A549 (cell line): ENCODE results near the gene LRIG2. TPM values are rescaled to one million over a fixed set of nuclear protein-coding genes. Genes with fewer than 3 reads are reported as not detected.
"Not testable (repeated sequence)": the region's sequence is repeated elsewhere in the genome, so short reads cannot be mapped to it uniquely, and the experiment has no call there.

Source experiments
- ATAC-seq, 2 experiments: fragments of 200-7000 bp in 1 of 2; fragments of >200 bp in 1 of 2; cut with Nextera tagmentation in 1 of 2; cut with Tn5 transposase in 1 of 2; 3 replicates each; pipeline versions ENCODE4 v1.8.0 to v1.9.1; 2018 to 2020; ENCODE audit warnings: mild to moderate bottlenecking in 1 of 2, moderate library complexity in 1 of 2
- CTCF ChIA-PET: fragments of 300-600 bp; sonication (Branson Sonifier 250); formaldehyde crosslinking; extraction: SDS; loops from one replicate; lab custom pipeline; 2021; ENCODE audit warnings: antibody characterized with exemption, inconsistent platforms; lab: Yijun Ruan, JAX
- POLR2A ChIA-PET: fragments of 350-600 bp; formaldehyde crosslinking; extraction: SDS; loops from one replicate; lab custom pipeline; 2021; ENCODE audit warnings: antibody characterized with exemption, inconsistent platforms; lab: Yijun Ruan, JAX
- DNase-seq, 2 experiments: peaks; one replicate each; pipeline versions ENCODE4 v3.0.0 to v3.0.0-alpha.2; 2011 to 2016; ENCODE audit warnings: low read depth in 1 of 2, low spot score in 1 of 2
- FAIRE-seq: peaks from 2 replicates; lab custom pipeline; 2011; peaks lifted over from hg19 to GRCh38; lab: Jason Lieb, UNC
- H3K27ac ChIP-seq, 2 experiments: fragments of >200 bp; sonication (Bioruptor Twin); formaldehyde crosslinking; 3 replicates each; pipeline ENCODE4 v1.5.1; 2016 to 2017
- H3K4me1 ChIP-seq: fragments of >200 bp; sonication (Bioruptor Twin); formaldehyde crosslinking; 3 replicates; pipeline ENCODE4 v1.6.1; 2016
- H3K4me2 ChIP-seq: fragments of >200 bp; sonication (Bioruptor Twin); formaldehyde crosslinking; 3 replicates; pipeline ENCODE4 v1.6.1; 2016
- H3K4me3 ChIP-seq: fragments of >200 bp; sonication (Bioruptor Twin); formaldehyde crosslinking; 3 replicates; pipeline ENCODE4 v1.5.1; 2016
- H3K9me3 ChIP-seq: fragments of >200 bp; sonication (Bioruptor Twin); formaldehyde crosslinking; 3 replicates; pipeline ENCODE4 v1.6.1; 2016
- CEBPB ChIP-seq, 2 experiments: fragments of >200 bp in 1 of 2; sonication (Bioruptor Twin) in 1 of 2; formaldehyde crosslinking in 1 of 2; IDR thresholded peaks; 2 replicates each; pipeline ENCODE4 v1.6.1; 2012 to 2016
- CTCF ChIP-seq: fragments of >200 bp; sonication (Bioruptor Twin); formaldehyde crosslinking; IDR thresholded peaks from 3 replicates; pipeline ENCODE4 v1.5.1; 2016
- EHF ChIP-seq: fragments of 250-450 bp; sonication (Bioruptor Pico); IDR thresholded peaks from 2 replicates; pipeline ENCODE4 v1.5.0; 2020; ENCODE audit warnings: mild to moderate bottlenecking
- EHMT2 ChIP-seq: fragments of 200-600 bp; sonication (generic); IDR thresholded peaks from 2 replicates; pipeline ENCODE4 v1.6.1; 2016; ENCODE audit warnings: antibody characterized with exemption, low read depth, mild to moderate bottlenecking, moderate library complexity
- HOXA7 ChIP-seq: fragments of 250-450 bp; sonication (Bioruptor Pico); IDR thresholded peaks from 2 replicates; pipeline ENCODE4 v1.5.0; 2020; ENCODE audit warnings: mild to moderate bottlenecking, moderate library complexity
- HOXB13 ChIP-seq: fragments of 250-450 bp; sonication (Bioruptor Pico); IDR thresholded peaks from 2 replicates; pipeline ENCODE4 v1.5.0; 2020; ENCODE audit warnings: low read depth, mild to moderate bottlenecking, moderate library complexity
- HOXB5 ChIP-seq: fragments of 250-450 bp; sonication (Bioruptor Pico); IDR thresholded peaks from 2 replicates; pipeline ENCODE4 v1.5.0; 2020; ENCODE audit warnings: mild to moderate bottlenecking, moderate library complexity
- KDM5A ChIP-seq: fragments of 200-600 bp; sonication (generic); IDR thresholded peaks from 2 replicates; pipeline ENCODE4 v1.6.1; 2016; ENCODE audit warnings: antibody characterized with exemption, mild to moderate bottlenecking
- MYC ChIP-seq: IDR thresholded peaks from 2 replicates; pipeline ENCODE4 v1.6.1; 2012; ENCODE audit warnings: mild to moderate bottlenecking, inconsistent platforms, low read length, improper control_type of control experiment, borderline replicate concordance
- PHF8 ChIP-seq: fragments of 200-600 bp; sonication (generic); IDR thresholded peaks from 2 replicates; pipeline ENCODE4 v1.6.1; 2016; ENCODE audit warnings: low read depth, mild to moderate bottlenecking, antibody characterized with exemption, moderate library complexity, borderline replicate concordance
- POLR2AphosphoS2 ChIP-seq: conservative IDR thresholded peaks from 2 replicates; pipeline ENCODE4 v1.6.1; 2012; ENCODE audit warnings: low read length, improper control_type of control experiment, inconsistent platforms
- RAD21 ChIP-seq, 2 experiments: fragments of >200 bp in 1 of 2; sonication (Bioruptor Twin) in 1 of 2; formaldehyde crosslinking in 1 of 2; IDR thresholded peaks in 1 of 2; conservative IDR thresholded peaks in 1 of 2; 2 replicates in 1 of 2; 3 replicates in 1 of 2; pipeline ENCODE4 v1.6.1; 2012 to 2018; ENCODE audit warnings: inconsistent platforms in 1 of 2
- RNF2 ChIP-seq: fragments of 200-600 bp; sonication (generic); IDR thresholded peaks from 2 replicates; pipeline ENCODE4 v1.6.1; 2016; ENCODE audit warnings: low read depth, mild to moderate bottlenecking, antibody characterized with exemption, moderate library complexity, borderline replicate concordance
- SMC3 ChIP-seq: fragments of >200 bp; sonication (Bioruptor Twin); formaldehyde crosslinking; IDR thresholded peaks from 3 replicates; pipeline ENCODE4 v1.6.1; 2018; ENCODE audit warnings: inconsistent platforms
- TFCP2L1 ChIP-seq: fragments of 250-450 bp; sonication (Bioruptor Pico); IDR thresholded peaks from 2 replicates; pipeline ENCODE4 v1.5.0; 2021; ENCODE audit warnings: mild to moderate bottlenecking
- TP53 ChIP-seq: fragments of 250-450 bp; sonication (Bioruptor Pico); IDR thresholded peaks from 2 replicates; pipeline ENCODE4 v1.5.0; 2021; ENCODE audit warnings: mild to moderate bottlenecking, moderate library complexity
- USF2 ChIP-seq: fragments of 450-650 bp; IDR thresholded peaks from 2 replicates; pipeline ENCODE4 v1.6.1; 2014; ENCODE audit warnings: antibody characterized with exemption
- ZFP36 ChIP-seq: fragments of 450-650 bp; IDR thresholded peaks from 2 replicates; pipeline ENCODE4 v1.6.1; 2014; ENCODE audit warnings: borderline replicate concordance; ENCODE audit not compliant: partially characterized antibody
- ZNF302 ChIP-seq: fragments of 250-450 bp; sonication (Bioruptor Pico); IDR thresholded peaks from 2 replicates; pipeline ENCODE4 v1.9.0; 2021; ENCODE audit warnings: inconsistent platforms, mild to moderate bottlenecking, moderate library complexity
- WGBS: methylation state at CpG from one replicate; pipeline ENCODE4 v1.1.6; 2017; ENCODE audit errors: missing lambda C conversion rate; 5-methylcytosine and 5-hydroxymethylcytosine counted together
- polyA plus RNA-seq, 4 experiments: library from polyadenylated mRNA; depleted of rRNA in 3 of 4; stranded (reverse); fragments of >200 nt; fragmentation: RNase III in 1 of 4; extraction: RNeasy Plus Mini Kit Qiagen cat#74134 plus additional on column Dnase treatment in 1 of 4; gene quantifications; 2 replicates in 3 of 4; 3 replicates in 1 of 4; pipeline ENCODE4 v1.2.3, GENCODE V29; 2011 to 2017

LRIG2 gene
- polyA plus RNA-seq, 2 of the 4 experiments (the other 2 are of a cell fraction), result 3.0 to 7.4 TPM

GRCh38 chr1:113041569-113042284 is 31.3 kb upstream of the LRIG2 start:
- Histone ChIP-seq H3K4me2 (no peak overlapping the region), H3K4me1 (peaks cover 4% of the 10 kb centered on the region; the same call in 1 of the 3 replicates), H3K9me3 (no peaks in the 10 kb centered on the region), H3K27ac (no peak overlapping the region), H3K4me3 (no peak overlapping the region)
- ATAC-seq, result no peak
- ChIA-PET POLR2A (interaction anchor here (1.2 to 1.5 kb wide), 2 partner anchors 15 to 86 kb away, joined by 3 to 5 read pairs; partner anchors contain the start of gene SLC16A1), CTCF (interaction anchor here (0.6 to 4.8 kb wide), 29 partner anchors 7 to 325 kb away, joined by 3 to 66 read pairs (median 5); partner anchors contain the start of genes LRIG2 and SLC16A1)
- no peak for FAIRE-seq
- no peak for DNase-seq
- 29% methylated on average over 1 of the region's 1 CpG for WGBS
- no peak for TF ChIP-seq KDM5A
- TF ChIP-seq HOXA7, result no peak
- no peak for TF ChIP-seq PHF8
- TF ChIP-seq USF2, result no peak

- ChIA-PET POLR2A (interaction anchor here (1.2 to 1.5 kb wide), 2 partner anchors 15 to 86 kb away, joined by 3 to 5 read pairs; partner anchors contain the start of gene SLC16A1), CTCF (interaction anchor here (0.6 to 4.8 kb wide), 29 partner anchors 9 to 326 kb away, joined by 3 to 66 read pairs (median 5); partner anchors contain the start of genes LRIG2 and SLC16A1)
- Histone ChIP-seq H3K4me3 (no peak overlapping the region), H3K4me1 (peaks cover 4% of the 10 kb centered on the region; the same call in 1 of the 3 replicates), H3K27ac (0 out of 6 replicates have a peak overlapping the region, but pooled peaks of 1 of the 2 experiments have one; percentile 4), H3K9me3 (no peaks in the 10 kb centered on the region), H3K4me2 (no peak overlapping the region)
- no peak for TF ChIP-seq HOXB13 (CRISPR knock-in tag)
- no peak for TF ChIP-seq EHMT2
- TF ChIP-seq RAD21 (conservative IDR thresholded peaks at IDR 0.05 in 1 of 2, IDR thresholded peaks at IDR 0.05 in 1 of 2), result peak; percentile 73 to 85
- no peak for TF ChIP-seq CEBPB (IDR thresholded peaks at IDR 0.05)
- no peak for TF ChIP-seq ZFP36
- no peak for TF ChIP-seq TP53
- TF ChIP-seq SMC3, result peak; percentile 71
- no peak for TF ChIP-seq RNF2
- TF ChIP-seq HOXB5 (CRISPR knock-in tag), result no peak
- TF ChIP-seq ZNF302 (CRISPR knock-in tag), result no peak
- no peak for TF ChIP-seq POLR2AphosphoS2
- peak; percentile 52 for TF ChIP-seq CTCF
- TF ChIP-seq EHF, result no peak
- no peak for TF ChIP-seq MYC
- TF ChIP-seq TFCP2L1, result no peak
- peak; percentile 55 to 57 for DNase-seq
- 26% methylated on average over 11 of the region's 11 CpGs for WGBS
- FAIRE-seq, result no peak
- peak; percentile 91 to 96 for ATAC-seq
Observed at GRCh38 chr1:113042285-113043143, 30.5 kb upstream of the LRIG2 start.

- H3K9me3 ChIP-seq, H3K4me1 ChIP-seq, H3K4me2 ChIP-seq, DNase-seq, H3K4me3 ChIP-seq, ATAC-seq, H3K27ac ChIP-seq, FAIRE-seq: not testable (repeated sequence)
- 79% methylated on average over 12 of the region's 12 CpGs for WGBS
- CTCF ChIA-PET, result interaction anchor here (0.7 to 4.8 kb wide), 18 partner anchors 15 to 327 kb away, joined by 3 to 66 read pairs (median 6); partner anchors contain the start of genes LRIG2 and SLC16A1
- POLR2A ChIA-PET, result interaction anchor here (1.2 to 1.5 kb wide), 2 partner anchors 14 to 87 kb away, joined by 3 to 5 read pairs; partner anchors contain the start of gene SLC16A1
Observed at GRCh38 chr1:113043144-113043488, 29.9 kb upstream of the LRIG2 start.
